ENCODE data around the gene ZNF423.

- TF ChIP-seq LEF1 (IDR thresholded peaks at IDR 0.05; ENCODE audit: borderline replicate concordance) (no peak), L3MBTL2 (conservative IDR thresholded peaks at IDR 0.05) (no peak), SP1 (IDR thresholded peaks at IDR 0.05) (no peak), FOXA1 (IDR thresholded peaks at IDR 0.05) (no peak), FOXM1 (IDR thresholded peaks at IDR 0.05; ENCODE audit: borderline replicate concordance) (no peak), BHLHE40 (IDR thresholded peaks at IDR 0.05; ENCODE audit: borderline replicate concordance) (no peak), NFRKB (IDR thresholded peaks at IDR 0.05) (no peak)
These were observed 201.5 kb downstream of the ZNF423 start for GRCh38 chr16:49654425-49654824.
